ENCODE results near the gene PHACTR1. TPM values are rescaled to one million over a fixed set of nuclear protein-coding genes. Genes with fewer than 3 reads are reported as not detected.

Gene PHACTR1
- polyA plus RNA-seq, 2 of the 4 experiments (the other 2 are of a cell fraction) = not detected

DNA sequence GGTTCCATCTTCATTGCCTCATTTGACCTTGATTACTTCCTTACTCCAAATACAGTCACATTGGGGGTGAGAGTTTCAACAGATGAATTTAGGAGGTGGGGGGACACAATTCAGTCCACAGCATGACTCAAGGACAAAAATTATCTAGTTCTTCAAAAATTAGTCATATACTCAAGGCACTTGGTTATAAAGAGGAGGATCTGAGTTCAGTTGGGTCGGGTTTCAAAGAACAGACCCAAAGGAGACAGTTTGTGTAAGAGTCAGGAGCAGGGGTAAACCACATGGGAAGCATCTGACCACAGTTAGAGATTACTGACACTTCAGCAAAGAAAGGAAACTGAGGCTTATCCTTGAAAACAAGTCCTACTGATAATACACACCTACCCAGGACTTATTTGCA lies 473.8 kb downstream of the PHACTR1 start:
- Histone ChIP-seq H3K4me1 (no peaks in the 10 kb centered on the region), H3K4me3 (no peak overlapping the region), H3K27ac (no peak overlapping the region), H3K9me3 (no peaks in the 10 kb centered on the region), H3K4me2 (no peak overlapping the region)
- ChIA-PET CTCF (no interaction called here), POLR2A (no interaction called here)
- FAIRE-seq = no peak
- TF ChIP-seq, protein P1, sequence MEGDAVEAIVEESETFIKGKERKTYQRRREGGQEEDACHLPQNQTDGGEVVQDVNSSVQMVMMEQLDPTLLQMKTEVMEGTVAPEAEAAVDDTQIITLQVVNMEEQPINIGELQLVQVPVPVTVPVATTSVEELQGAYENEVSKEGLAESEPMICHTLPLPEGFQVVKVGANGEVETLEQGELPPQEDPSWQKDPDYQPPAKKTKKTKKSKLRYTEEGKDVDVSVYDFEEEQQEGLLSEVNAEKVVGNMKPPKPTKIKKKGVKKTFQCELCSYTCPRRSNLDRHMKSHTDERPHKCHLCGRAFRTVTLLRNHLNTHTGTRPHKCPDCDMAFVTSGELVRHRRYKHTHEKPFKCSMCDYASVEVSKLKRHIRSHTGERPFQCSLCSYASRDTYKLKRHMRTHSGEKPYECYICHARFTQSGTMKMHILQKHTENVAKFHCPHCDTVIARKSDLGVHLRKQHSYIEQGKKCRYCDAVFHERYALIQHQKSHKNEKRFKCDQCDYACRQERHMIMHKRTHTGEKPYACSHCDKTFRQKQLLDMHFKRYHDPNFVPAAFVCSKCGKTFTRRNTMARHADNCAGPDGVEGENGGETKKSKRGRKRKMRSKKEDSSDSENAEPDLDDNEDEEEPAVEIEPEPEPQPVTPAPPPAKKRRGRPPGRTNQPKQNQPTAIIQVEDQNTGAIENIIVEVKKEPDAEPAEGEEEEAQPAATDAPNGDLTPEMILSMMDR (IDR thresholded peaks at IDR 0.05) = no peak
- TF ChIP-seq POLR2A (IDR thresholded peaks at IDR 0.05; ENCODE audit: low read length) (no peak), CBX8 (IDR thresholded peaks at IDR 0.05) (no peak), GATA3 (IDR thresholded peaks at IDR 0.05; ENCODE audit: borderline replicate concordance) (no peak), MYC (IDR thresholded peaks at IDR 0.05; ENCODE audit: borderline replicate concordance, low read length) (no peak)
- no peak for DNase-seq (ENCODE audit: low read depth in 1 of 2, low spot score in 1 of 2)
- no peak for ATAC-seq
- WGBS (ENCODE audit: missing lambda C conversion rate) = 8% methylated on average over 1 of the region's 1 CpG

DNA sequence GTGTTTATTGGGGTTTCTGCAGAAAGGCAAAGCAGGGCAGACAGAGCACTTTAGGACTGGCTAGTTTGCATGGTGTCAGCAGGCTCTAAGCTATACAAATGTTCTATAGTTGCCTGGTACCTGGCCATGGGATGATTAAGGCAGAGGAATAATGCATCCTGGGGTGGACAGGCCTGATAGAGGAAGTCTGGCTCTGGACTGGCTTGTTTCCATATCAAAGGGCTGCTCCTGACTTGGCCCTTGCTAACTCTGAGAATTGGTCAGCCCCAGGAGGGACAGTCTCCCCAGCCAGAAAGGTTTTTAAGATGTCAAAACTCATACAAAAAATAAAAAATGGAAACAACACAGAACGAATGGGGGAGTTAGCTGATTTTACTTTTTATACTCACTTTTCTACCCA lies 474.9 kb downstream of the PHACTR1 start:
- ATAC-seq = no peak
- TF ChIP-seq EP300 (IDR thresholded peaks at IDR 0.05) (no peak), MYC (IDR thresholded peaks at IDR 0.05; ENCODE audit: borderline replicate concordance, low read length) (no peak), CBX8 (IDR thresholded peaks at IDR 0.05) (no peak), JUNB (IDR thresholded peaks at IDR 0.05) (no peak), PHF8 (IDR thresholded peaks at IDR 0.05; ENCODE audit: borderline replicate concordance, low read depth) (no peak), FOSL2 (IDR thresholded peaks at IDR 0.05) (no peak), FOSL2 (CRISPR knock-in tag; IDR thresholded peaks at IDR 0.05) (no peak), POLR2A (IDR thresholded peaks at IDR 0.05; ENCODE audit: low read length) (no peak), RFX5 (IDR thresholded peaks at IDR 0.05) (no peak), SMC3 (IDR thresholded peaks at IDR 0.05) (no peak), FOSB (CRISPR knock-in tag; IDR thresholded peaks at IDR 0.05) (no peak)
- TF ChIP-seq, protein P2, sequence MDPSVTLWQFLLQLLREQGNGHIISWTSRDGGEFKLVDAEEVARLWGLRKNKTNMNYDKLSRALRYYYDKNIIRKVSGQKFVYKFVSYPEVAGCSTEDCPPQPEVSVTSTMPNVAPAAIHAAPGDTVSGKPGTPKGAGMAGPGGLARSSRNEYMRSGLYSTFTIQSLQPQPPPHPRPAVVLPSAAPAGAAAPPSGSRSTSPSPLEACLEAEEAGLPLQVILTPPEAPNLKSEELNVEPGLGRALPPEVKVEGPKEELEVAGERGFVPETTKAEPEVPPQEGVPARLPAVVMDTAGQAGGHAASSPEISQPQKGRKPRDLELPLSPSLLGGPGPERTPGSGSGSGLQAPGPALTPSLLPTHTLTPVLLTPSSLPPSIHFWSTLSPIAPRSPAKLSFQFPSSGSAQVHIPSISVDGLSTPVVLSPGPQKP (IDR thresholded peaks at IDR 0.05; ENCODE audit: low read depth, low read length) = no peak
- TF ChIP-seq, protein P3, sequence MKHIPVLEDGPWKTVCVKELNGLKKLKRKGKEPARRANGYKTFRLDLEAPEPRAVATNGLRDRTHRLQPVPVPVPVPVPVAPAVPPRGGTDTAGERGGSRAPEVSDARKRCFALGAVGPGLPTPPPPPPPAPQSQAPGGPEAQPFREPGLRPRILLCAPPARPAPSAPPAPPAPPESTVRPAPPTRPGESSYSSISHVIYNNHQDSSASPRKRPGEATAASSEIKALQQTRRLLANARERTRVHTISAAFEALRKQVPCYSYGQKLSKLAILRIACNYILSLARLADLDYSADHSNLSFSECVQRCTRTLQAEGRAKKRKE (CRISPR knock-in tag; IDR thresholded peaks at IDR 0.05; ENCODE audit: low read depth) = no peak
- TF ChIP-seq, protein P4, sequence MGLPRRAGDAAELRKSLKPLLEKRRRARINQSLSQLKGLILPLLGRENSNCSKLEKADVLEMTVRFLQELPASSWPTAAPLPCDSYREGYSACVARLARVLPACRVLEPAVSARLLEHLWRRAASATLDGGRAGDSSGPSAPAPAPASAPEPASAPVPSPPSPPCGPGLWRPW (IDR thresholded peaks at IDR 0.05) = no peak
- TF ChIP-seq, protein P5, sequence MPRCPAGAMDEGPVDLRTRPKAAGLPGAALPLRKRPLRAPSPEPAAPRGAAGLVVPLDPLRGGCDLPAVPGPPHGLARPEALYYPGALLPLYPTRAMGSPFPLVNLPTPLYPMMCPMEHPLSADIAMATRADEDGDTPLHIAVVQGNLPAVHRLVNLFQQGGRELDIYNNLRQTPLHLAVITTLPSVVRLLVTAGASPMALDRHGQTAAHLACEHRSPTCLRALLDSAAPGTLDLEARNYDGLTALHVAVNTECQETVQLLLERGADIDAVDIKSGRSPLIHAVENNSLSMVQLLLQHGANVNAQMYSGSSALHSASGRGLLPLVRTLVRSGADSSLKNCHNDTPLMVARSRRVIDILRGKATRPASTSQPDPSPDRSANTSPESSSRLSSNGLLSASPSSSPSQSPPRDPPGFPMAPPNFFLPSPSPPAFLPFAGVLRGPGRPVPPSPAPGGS (IDR thresholded peaks at IDR 0.05) = no peak

DNA sequence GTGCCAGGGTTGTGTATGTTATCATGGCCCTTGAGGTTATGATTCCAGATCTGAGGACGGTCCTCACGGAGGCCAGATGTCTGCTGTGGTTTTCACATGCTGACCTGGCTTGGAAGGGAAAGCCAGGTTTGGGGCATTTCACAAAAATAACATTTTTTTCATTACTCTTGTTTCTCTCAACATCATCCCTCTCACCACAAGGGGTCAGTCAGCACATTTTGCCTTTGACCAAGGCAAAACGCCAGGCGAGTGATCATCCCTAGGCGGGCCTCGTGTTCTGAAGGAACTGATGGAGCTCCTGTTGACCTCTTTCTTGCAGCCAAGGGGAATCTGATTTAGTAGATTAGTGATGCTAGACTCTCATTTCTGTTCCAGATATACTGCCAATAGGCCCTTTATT lies 478.3 kb downstream of the PHACTR1 start:
- ChIA-PET POLR2A (interaction anchor here (1.8 kb wide), 1 partner anchor 134 kb away, joined by 9 read pairs; the partner anchor contains the start of gene TBC1D7), CTCF (interaction anchor here (0.5 to 3.6 kb wide), 18 partner anchors 19 to 429 kb away, joined by 3 to 35 read pairs (median 3); partner anchors contain the start of genes NOL7 and TBC1D7)
- TF ChIP-seq, protein P6, sequence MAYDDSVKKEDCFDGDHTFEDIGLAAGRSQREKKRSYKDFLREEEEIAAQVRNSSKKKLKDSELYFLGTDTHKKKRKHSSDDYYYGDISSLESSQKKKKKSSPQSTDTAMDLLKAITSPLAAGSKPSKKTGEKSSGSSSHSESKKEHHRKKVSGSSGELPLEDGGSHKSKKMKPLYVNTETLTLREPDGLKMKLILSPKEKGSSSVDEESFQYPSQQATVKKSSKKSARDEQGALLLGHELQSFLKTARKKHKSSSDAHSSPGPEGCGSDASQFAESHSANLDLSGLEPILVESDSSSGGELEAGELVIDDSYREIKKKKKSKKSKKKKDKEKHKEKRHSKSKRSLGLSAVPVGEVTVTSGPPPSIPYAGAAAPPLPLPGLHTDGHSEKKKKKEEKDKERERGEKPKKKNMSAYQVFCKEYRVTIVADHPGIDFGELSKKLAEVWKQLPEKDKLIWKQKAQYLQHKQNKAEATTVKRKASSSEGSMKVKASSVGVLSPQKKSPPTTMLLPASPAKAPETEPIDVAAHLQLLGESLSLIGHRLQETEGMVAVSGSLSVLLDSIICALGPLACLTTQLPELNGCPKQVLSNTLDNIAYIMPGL (CRISPR knock-in tag; IDR thresholded peaks at IDR 0.05; ENCODE audit: borderline replicate concordance) = no peak
- TF ChIP-seq MAFK (IDR thresholded peaks at IDR 0.05; ENCODE audit: partially characterized antibody) = peak; percentile 15
- TF ChIP-seq JUN (IDR thresholded peaks at IDR 0.05) = no peak
- TF ChIP-seq, protein P1 (IDR thresholded peaks at IDR 0.05) = peak; percentile 59
- TF ChIP-seq PHF8 (IDR thresholded peaks at IDR 0.05; ENCODE audit: borderline replicate concordance, low read depth) = no peak
- peak; percentile 65 to 67 for TF ChIP-seq RAD21 (conservative IDR thresholded peaks at IDR 0.05 in 1 of 2, IDR thresholded peaks at IDR 0.05 in 1 of 2)
- no peak for TF ChIP-seq CBX8 (IDR thresholded peaks at IDR 0.05)
- TF ChIP-seq MYC (IDR thresholded peaks at IDR 0.05; ENCODE audit: borderline replicate concordance, low read length) = no peak
- TF ChIP-seq SMC3 (IDR thresholded peaks at IDR 0.05) = peak; percentile 59
- H3K4me1 ChIP-seq = no peaks in the 10 kb centered on the region
- no peak overlapping the region for H3K4me3 ChIP-seq
- H3K9me3 ChIP-seq = no peaks in the 10 kb centered on the region
- peak; percentile 73 to 77; a peak in 4 of 6 replicates for ATAC-seq
- 10% methylated on average over 6 of the region's 6 CpGs for WGBS (ENCODE audit: missing lambda C conversion rate)
- DNase-seq (ENCODE audit: low read depth in 1 of 2, low spot score in 1 of 2) = peak; percentile 55 to 63
- H3K27ac ChIP-seq = no peak overlapping the region
- FAIRE-seq = no peak
- H3K4me2 ChIP-seq = peak overlapping the region; percentile 31; the same call in 1 of the 3 replicates

More for the DNA sequence above, 474.9 kb downstream of the PHACTR1 start:
- FAIRE-seq (no peak), DNase-seq (ENCODE audit: low read depth in 1 of 2, low spot score in 1 of 2) (no peak)
- ChIA-PET CTCF (interaction anchor here (0.6 kb wide), 1 partner anchor 278 kb away, joined by 3 read pairs; no protein-coding TSS in a partner anchor), POLR2A (no interaction called here)
- Histone ChIP-seq H3K9me3 (no peaks in the 10 kb centered on the region), H3K4me3 (no peak overlapping the region), H3K27ac (no peak overlapping the region), H3K4me1 (no peaks in the 10 kb centered on the region), H3K4me2 (no peak overlapping the region)
- WGBS (ENCODE audit: missing lambda C conversion rate) = 13% methylated on average over 1 of the region's 1 CpG

Data from A549 (cell line).